Embryonic facial prominence (tissue), 1 donor: ENCODE measurements around the gene TCEAL5.
A peak's percentile ranks its signal among the peaks of the same experiment; 100 is the strongest.
"Not testable (repeated sequence)": the region's sequence is repeated elsewhere in the genome, so short reads cannot be mapped to it uniquely, and the experiment has no call there.

Experiments
- DNase-seq: peaks from one replicate; pipeline ENCODE4 v3.0.0-alpha.2; 2016; ENCODE audit errors: extremely low spot score

The TCEAL5 gene, protein sequence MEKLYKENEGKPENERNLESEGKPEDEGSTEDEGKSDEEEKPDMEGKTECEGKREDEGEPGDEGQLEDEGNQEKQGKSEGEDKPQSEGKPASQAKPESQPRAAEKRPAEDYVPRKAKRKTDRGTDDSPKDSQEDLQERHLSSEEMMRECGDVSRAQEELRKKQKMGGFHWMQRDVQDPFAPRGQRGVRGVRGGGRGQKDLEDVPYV

DNA sequence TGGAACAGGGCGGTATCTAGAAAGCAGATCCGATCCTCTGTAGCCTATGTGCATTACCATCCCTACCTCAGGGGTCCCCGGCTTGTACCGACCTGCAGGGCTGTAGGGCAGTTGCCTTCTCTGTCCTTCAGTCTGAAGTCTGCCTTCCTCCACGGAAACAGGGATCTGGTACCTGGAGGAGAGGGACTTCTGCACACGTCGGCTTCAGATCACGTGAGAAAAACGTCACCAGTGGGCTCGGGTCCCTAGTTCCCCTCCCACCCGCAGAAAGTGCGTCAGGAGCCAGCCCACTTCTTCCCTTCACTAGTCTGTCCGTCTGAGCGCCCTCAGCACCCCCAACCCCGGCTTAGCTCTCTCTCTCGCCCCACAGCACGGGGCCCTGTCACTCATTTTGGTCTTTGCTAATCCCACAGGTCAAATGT, at the start of gene TCEAL5:
TCEAL5 (minus strand) TSS at position 170 of the 422 bp plus-strand sequence. CDS start 2,187 bp downstream, outside the sequence.
- peak; percentile 16 for DNase-seq

DNA sequence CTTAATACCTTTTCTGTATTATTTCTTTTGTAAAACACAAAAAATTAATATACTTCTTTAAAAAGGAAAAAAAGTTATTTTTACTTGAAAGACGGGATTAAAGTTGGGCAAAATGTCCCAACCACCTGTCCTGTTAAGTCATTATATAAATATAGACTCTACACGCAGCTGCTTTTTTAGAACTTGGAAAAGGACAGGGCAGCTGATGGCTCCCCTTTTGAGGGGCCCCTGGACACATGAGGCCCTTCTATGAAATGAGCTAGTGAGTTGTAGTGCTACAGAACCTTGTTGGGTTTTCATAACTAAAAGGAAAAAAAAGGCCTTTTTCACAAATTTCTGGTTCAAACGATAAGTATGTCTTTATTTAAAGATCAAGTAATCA, 34.8 kb upstream of the TCEAL5 start:
- DNase-seq: no peak

DNA sequence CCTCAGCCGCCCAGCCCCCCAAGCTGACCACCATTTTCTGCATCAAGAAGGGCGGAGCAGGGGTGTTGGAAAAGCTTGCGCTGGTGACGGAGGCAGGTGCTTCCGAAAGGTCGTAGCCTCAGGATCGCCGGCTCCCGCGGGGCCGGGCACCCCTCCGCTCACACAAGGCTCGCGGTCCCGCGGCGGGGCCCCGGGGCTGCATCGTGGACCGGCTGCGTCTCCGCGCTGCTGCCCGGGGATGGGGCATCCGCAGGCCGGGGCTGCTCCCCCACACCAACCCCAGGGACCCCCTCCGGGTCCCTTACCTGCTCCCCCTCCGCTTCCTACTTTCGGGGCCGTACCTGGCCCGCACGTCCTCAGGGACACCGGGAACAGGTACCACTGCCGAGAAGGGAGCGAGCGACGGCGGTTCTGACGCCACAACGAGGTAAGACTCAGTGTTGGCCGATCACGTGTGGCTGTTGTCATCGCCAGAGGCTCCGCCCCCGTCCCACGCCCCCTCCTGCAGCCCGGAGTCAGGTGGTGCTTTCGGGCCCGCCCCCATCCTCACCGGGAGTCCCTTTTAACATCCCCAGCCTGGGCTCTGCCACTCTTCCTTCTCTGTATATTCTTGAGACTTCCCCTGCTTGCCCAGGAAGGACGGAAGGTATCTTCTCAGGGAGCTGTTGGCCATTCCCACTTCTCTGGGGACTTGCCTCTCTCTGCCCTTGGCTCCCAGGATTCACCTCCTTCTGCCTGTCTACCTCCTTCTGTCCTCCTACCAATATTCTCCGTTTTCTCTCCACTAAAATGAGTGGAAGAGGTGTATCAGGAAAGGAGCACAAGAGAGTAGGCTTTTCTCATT, 34.2 kb upstream of the TCEAL5 start, which contains the start of gene BEX2:
BEX2 (minus strand) TSS at position 436 of the 844 bp plus-strand sequence. CDS start 1,014 bp downstream, outside the sequence.
- DNase-seq: peak; percentile 38

DNA sequence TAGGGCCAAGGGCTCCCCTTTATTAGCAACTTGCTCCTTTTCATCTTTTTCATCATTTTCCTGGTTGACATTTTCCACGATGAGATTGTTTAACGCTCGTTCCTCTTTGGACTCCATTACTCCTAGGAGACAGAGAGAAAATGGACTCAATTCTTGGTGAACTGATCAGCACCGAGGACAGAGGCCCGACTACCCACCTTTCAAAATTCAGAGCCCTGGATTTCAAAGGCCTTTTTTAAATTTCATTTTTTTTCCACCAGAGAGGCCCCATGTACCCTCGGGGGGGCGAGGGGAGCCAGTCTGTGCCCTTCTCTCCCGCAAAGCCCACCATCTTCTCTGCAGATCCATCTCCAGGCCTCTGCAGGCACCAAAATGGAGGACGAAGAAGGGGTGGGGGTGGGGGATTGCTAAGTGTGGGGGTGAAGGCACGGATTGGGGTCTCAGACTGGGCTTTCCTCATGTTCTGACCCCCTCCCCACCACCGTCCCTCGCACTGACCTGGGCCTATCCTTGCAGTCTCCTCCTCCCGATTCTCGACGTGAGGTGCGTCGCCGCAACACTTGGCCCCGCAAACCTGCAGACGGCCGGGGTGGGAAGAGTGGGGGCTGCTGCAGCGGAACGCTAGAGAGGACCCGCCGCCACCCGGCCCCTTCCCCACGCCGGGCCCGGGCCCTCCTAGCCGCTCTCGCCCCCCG, 33.5 kb upstream of the TCEAL5 start:
- no peak for DNase-seq

DNA sequence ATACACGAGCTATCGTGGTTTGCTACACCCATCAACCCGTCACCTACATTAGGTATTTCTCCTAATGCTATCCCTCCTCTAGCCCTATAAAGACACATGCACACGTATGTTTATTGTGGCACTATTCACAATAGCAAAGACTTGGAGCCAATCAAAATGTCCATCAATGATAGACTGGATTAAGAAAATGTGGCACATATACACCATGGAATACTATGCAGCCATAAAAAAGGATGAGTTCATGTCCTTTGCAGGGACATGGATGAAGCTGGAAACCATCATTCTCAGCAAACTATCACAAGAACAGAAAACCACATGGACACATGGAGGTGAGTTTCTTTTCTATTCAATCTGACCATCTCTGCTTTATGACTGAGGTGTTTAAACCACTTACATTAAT, 29.1 kb upstream of the TCEAL5 start:
- DNase-seq: not testable (repeated sequence)

DNA sequence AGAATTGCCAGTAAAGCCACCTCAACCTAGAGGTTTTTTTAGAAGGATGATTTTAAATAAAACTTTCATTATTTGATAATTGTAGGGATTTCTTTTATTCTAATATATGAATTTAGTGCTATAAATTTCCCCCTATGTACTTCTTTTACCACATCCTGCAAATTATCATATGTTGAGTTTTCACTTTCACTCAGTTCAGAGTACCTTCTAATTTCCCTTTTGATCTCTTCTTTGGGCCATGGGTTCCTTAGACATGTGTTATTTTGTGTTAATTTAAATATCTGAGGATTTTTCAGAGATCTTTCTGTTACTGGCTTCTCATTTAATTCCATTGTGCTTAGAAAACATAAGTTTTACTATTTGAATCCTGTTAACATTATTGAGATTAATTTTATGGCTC, 28.2 kb upstream of the TCEAL5 start:
- DNase-seq: no peak

DNA sequence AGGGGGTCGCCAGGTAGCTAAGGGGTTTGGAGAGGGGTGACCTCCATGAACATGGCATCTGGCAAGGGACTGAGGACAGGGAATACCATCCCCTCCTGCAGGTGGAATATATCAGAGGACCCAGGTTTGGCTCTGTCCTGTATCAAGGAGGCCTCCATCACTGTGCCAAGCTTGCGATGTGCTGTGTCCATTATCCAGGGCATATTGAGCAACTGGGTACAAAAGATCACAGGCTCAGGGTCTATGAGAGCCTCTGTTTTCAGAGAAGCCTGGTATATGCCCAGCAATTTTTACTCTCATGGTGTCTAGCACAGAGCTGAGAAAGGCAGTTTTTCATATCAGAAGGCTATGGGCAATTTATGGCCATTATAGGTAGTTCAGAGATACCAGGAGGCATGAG, 16.6 kb upstream of the TCEAL5 start:
- DNase-seq: no peak

DNA sequence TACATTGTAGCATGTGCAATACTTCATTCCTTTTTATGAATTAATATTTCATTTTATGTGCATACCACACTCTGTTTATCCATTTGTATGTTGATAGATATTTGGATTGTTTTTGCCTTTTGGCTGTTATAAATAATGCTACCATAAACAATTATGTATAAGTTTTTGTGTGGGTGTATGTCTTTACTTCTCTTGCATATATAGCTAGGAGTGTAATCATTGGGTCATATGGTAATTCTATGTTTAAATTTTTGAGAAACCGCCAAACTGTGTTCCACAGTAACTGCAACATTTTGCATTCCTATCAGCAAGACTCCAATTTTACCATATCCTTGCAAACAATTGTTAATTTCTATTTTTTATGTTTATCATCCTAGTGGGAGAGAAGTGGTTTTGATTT, 3.1 kb upstream of the TCEAL5 start:
- DNase-seq: no peak

DNA sequence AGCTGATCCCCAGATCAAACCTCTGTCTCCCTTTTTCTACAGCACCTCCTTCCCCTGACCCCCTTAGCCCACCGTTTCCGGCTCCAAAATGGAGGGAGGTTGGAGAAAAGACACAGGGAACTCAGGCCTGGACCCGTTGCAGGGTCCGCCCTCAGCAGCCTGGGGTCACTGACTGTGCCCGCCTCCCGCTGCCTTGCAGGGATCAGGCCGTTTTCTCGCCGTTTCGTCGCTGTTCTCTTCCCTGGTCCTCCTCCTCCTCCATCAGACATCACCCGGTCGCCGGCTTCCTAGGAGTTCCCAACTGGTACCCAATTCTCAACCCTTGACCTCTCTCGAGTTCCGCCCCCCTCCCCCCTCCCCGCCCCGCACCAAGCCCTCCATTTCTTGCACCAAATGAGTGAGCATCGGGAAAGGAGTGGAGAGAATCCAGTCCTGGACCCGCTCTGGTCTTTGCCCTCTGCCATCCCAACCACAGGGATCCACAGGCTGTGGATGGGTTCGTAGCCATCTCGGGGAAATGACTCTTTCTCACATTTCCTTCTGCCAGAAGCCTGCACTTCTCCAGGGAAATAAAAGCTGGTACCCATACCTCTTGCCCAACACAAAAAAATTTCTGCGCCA, 493 bp downstream of the TCEAL5 start:
- DNase-seq: no peak

DNA sequence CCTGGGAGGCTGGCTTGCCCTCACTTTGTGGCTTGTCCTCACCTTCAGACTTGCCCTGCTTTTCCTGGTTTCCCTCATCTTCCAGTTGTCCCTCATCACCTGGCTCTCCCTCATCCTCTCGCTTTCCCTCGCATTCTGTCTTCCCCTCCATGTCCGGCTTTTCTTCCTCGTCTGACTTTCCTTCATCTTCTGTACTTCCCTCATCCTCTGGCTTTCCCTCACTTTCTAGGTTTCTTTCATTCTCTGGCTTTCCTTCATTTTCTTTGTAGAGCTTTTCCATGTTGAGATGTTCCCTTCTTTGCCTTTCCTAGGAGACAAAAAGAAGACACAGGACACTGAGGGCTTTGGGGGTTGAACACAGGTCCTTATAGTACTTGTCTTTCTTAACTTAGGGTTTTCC, 2.3 kb downstream of the TCEAL5 start:
- no peak for DNase-seq

DNA sequence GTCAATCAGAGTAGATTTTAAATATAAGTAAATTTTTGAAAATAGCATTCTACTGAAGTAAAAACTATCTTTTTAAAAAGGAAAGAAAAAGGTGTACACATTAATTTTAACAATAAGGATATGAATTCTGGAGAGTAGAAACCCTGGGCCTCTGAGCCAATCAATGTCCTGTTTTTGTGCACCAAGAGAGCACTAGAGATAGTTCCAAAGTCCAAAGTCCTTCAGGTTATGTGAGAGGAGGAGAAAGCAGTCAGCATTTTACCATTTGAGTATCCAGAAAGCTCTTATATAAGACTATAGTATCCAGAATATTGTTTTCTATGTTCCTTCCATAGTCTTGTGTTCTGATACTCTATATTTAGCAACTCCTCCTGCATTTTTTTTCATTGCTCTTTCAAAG, 18.3 kb downstream of the TCEAL5 start:
- DNase-seq: no peak

DNA sequence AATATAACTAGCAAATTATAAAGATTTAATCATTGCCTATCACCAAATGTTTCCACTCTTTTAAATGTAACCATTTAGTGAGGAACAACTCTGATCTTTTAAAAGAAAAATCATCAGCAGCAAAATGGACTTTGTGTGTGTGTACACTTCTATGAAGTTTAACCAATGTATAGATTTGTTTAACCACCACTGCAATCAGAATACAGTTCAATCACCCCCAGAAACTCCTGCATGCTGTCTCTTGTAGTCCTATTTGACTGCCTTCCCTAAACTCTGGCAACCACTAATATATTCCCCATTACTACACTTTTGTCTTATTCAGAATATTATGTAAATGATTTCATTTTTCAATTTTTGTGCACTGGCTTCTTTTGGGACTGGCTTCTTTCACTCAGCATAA, 19.9 kb downstream of the TCEAL5 start:
- no peak for DNase-seq

DNA sequence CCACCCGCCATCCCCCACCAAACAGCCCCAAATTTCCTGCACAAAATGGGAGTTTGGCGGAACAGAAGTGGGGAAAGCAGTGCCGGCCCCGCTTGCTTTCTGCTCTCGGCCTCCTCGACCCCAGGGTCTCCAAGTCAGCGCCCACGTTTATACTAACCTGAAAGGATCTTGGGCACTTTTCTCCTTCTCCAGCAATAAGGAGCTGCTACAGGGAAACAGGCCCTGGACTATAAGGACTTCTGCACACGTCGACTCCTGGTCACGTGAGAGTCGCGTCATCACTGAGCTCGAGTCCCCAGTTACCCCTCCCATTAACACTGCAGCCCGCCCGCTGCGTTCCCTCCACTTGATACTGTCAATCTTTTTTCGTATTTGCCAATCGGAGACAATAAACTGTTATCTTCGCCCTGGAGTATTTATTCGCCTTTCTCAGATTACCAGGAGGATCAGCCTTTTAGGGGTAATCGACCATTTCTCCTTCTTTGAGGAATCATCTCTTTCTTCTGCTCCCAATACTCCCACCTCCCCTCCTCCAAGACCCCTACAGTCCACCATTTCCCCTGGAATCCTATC, 21.5 kb downstream of the TCEAL5 start, which contains the start of gene TCEAL8:
TCEAL8 (minus strand) TSS at position 235 of the 573 bp plus-strand sequence. CDS start 1,176 bp downstream, outside the sequence.
- DNase-seq: peak; percentile 75

DNA sequence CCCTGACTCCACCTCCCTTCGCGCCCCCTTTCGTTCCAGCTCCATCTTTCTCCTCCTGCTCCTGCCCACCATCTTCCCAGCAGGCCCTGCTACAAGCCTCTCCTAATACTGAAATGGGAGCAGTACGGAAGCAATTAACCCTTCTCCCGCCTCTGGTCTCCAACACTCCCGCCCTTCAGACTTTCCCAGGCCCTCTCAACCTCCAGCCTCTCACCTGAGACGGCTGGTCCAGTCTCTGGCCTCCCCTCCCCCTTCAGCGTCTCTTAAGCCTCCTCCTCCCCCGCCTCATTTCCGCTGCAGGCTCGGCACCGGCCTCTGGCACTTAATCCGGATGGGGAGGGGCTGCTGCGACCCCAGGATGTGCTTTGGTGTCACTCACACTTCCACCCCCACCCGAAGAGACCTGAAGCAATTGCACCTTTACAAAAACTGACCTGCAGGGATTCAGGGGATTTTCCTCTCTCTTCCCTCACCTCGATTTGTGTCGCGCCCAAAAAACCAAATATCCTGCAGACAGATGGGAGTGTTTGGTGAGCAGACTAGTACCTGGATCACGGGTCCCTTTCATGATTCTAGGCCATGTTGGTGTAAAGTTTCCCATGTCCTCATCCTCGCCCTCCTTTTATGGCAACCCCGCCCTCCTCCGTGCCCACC, 22.3 kb downstream of the TCEAL5 start:
- DNase-seq: peak; percentile 19

DNA sequence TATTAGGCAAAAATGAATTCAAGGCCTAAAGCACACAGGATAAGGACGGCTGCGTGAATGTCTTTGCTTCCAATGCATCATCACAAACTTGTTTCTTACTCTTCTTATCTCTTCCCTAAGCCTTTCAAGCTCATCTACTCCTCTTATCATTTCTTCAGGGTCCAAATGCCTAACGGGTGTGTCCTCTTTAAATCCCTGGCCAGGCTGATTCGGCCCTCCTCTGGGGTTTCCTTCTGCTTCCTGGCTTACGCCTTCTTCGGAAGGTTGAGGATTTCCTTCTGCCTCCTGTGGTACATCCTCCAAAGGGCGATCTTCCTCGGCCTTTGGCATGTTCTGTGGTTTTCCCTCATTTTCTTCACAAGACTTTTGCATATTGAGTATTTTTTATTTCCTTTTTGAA, 22.9 kb downstream of the TCEAL5 start:
- no peak for DNase-seq

DNA sequence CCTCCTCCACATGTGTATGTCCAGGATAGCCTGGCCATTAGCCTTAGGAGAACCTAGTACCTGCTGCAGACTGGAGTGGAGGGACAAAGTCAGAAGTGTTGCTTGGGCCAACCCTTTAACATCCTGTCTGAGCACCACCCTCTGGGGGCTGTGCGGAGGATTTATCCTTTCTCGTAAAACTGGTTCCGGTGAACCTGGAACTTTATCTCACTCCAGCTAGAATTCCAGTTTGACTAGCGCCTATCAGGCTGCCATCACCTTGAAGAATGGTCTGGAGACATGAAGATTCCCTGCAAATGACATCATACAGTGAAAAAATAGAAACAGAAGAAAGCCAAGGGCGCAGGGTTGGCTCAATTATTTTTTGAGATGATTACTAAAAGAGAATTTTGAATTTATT, 25.6 kb downstream of the TCEAL5 start:
- no peak for DNase-seq

DNA sequence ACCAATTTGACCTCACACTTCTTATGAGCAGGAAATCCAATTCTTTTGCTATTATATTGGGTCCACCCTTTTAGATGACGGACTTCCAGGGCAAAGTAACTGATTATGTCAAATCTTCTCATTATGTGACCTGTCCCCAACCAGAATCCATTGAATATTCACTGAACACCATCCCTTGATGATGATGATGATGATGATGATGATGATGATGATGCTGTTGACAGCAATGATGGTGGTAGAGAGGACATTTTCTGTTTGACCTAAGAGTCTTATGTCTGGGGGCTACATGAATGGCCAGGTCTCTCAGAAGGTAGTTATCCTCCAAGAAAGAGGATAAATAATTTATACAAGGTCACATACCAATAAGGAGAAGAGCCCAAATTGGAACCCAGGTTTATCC, 26.7 kb downstream of the TCEAL5 start:
- DNase-seq: no peak

DNA sequence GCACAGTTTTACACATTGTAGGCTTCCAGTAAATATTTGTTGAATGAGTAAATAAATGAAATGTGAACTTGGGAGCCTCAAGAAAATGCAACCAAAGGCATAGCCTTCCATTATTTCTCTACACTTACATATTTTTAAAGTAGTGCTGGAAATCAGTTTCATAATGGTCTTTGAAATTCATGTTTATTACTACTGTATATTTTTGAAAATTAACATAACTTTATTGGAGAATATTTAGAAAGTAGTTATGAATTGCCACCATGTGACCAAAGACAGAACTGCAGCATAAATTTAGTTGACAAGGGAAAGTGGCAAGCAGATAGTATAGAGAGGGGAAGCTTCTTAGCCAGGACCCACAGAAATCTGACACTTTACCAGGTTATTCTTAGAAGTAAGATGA, 28.0 kb downstream of the TCEAL5 start:
- no peak for DNase-seq

DNA sequence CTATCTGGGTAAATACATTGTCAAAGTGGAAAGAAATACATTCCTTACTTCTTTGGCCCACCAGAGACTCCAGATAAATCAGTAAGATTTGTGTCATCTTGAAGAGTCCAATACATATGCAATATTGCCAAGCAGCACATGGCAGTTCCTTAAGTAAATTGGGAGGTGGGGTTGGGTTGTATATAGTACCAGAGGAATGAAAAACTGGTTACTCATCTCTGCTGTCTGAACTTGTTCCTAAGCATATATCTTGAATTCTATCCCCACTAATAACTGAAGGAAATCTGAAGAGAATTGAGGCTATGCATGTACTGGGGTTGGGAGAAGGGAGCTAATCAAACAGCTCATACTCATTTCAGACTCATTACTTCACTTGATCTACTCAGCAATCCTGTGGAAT, 36.4 kb downstream of the TCEAL5 start:
- DNase-seq: no peak

DNA sequence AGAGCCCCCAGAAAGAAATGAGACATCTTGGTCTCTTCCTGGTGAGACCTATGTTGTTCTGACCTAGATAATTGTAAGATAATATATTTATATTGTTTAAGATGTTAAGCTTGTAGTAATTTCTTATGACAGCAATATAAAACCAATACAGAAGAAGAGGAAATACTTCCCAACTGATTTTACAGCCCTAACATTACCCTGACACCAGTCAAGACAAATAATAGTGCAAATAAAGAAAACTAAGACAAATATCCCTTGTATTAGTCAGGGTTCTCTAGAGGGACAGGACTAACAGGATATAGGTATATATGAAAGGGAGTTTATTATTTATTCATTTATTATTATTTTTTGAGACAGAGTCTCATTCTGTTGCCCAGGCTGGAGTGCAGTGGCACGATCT, 40.3 kb downstream of the TCEAL5 start:
- no peak for DNase-seq

DNA sequence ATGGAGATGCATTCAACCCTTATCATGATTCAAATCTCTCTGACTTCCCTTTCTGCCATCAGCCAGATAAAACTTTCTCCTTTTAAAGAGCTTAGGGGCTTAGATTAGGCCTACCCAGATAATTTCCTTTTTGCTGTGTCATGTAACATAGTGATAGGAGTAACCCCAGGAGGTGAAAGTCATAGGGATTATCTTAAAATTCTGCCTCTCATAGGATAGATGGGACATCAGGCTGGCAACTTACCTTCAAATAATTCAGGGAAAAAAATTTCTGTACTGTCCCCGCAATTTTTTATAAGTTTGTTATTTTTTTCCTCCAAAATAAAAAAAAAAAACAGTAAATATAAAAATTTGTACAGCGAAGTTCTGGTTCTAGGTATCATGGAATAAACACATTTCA, 40.9 kb downstream of the TCEAL5 start:
- DNase-seq: not testable (repeated sequence)
